ENCODE results near the gene TSPAN9.

- no peak for TF ChIP-seq EZH2 (IDR thresholded peaks at IDR 0.05; ENCODE audit: borderline replicate concordance, low read depth, low read length, poor library complexity, severe bottlenecking)
- TF ChIP-seq CTCF (conservative IDR thresholded peaks at IDR 0.05; ENCODE audit: low read depth, low read length) = no peak
Observed at GRCh38 chr12:3265406-3265805, 188.2 kb downstream of the TSPAN9 start.
